Measurements from ENCODE around the gene TMEM130.

DNA sequence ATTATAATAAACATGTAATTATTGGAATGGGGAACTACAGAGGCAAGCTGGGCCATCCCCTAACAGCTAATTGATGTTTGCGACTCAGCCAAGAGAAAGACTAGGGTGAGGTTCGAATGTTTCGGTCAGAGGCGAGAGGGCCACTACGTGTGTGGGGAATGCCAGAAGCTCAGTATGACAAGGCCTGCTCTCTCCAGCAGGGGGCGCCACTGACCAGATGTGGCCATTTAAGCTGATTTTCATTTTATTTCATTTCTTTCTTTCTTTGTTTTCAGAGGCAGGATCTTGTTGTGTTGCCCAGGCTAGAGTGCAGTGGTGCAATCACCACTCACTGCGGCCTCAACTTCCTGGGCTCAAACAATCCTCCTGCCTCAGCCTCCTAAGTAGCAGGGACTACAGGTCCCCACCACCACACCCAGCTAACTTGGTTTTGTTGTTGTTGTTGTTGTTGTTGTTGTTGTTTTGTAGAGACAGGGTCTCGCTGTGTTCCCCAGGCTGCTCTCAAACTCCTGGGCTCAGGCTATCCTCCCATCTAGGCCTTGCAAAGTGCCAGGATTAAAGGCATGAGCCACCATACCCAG, 38.1 kb downstream of the TMEM130 start:
- no peak for TF ChIP-seq POLR2AphosphoS5 (IDR thresholded peaks at IDR 0.05)
- TF ChIP-seq CTCF (IDR thresholded peaks at IDR 0.05), result peak in 5 of 6 experiments; percentile 13 to 38 (median 23)
- no peak for TF ChIP-seq POLR2A (IDR thresholded peaks at IDR 0.05)
- TF ChIP-seq EP300 (IDR thresholded peaks at IDR 0.05), result no peak

All from upper lobe of left lung (tissue), 4 donors.